ENCODE measurements around the gene RFTN1. TPM values are rescaled to one million over a fixed set of nuclear protein-coding genes. Genes with fewer than 3 reads are reported as not detected.

Gene RFTN1
- total and polyA plus RNA-seq, 11 donors: 17.1 to 40.8 (median 26.4) TPM

- H3K27ac ChIP-seq: peak overlapping the region in 10 of 12 donors; percentile 1 to 72 (median 55)
- H3K9me3 ChIP-seq: no peaks in the 10 kb centered on the region
- ATAC-seq: no peak
- 75 to 87% (median 79%) methylated on average over 5 of the region's 5 CpGs for WGBS, 4 donors
- H3K4me1 ChIP-seq: peaks cover 16 to 70% (median 33%) of the 10 kb centered on the region in 12 donors
- intact Hi-C loops (cut with DNase I): no loop called here
- H3K36me3 ChIP-seq: peaks cover 0 to 68% (median 48%) of the 10 kb centered on the region in 9 donors
- no peaks in the 10 kb centered on the region for H3K27me3 ChIP-seq
- H3K4me3 ChIP-seq: no peak overlapping the region
- TF ChIP-seq POLR2A (IDR thresholded peaks at IDR 0.05): no peak
- TF ChIP-seq, protein P1, sequence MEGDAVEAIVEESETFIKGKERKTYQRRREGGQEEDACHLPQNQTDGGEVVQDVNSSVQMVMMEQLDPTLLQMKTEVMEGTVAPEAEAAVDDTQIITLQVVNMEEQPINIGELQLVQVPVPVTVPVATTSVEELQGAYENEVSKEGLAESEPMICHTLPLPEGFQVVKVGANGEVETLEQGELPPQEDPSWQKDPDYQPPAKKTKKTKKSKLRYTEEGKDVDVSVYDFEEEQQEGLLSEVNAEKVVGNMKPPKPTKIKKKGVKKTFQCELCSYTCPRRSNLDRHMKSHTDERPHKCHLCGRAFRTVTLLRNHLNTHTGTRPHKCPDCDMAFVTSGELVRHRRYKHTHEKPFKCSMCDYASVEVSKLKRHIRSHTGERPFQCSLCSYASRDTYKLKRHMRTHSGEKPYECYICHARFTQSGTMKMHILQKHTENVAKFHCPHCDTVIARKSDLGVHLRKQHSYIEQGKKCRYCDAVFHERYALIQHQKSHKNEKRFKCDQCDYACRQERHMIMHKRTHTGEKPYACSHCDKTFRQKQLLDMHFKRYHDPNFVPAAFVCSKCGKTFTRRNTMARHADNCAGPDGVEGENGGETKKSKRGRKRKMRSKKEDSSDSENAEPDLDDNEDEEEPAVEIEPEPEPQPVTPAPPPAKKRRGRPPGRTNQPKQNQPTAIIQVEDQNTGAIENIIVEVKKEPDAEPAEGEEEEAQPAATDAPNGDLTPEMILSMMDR (IDR thresholded peaks at IDR 0.05): no peak
- DNase-seq: no peak
These were observed 146.9 kb downstream of the RFTN1 start for GRCh38 chr3:16366581-16366980.

- H3K27ac ChIP-seq: peak overlapping the region in 7 of 12 donors; percentile 45 to 72 (median 59)
- 60 to 70% (median 64%) methylated on average over 6 of the region's 6 CpGs for WGBS, 4 donors
- peaks cover 0 to 77% (median 52%) of the 10 kb centered on the region in 9 donors for H3K36me3 ChIP-seq
- H3K4me1 ChIP-seq: peaks cover 9 to 68% (median 26%) of the 10 kb centered on the region in 12 donors
- intact Hi-C loops (cut with DNase I): no loop called here
- H3K27me3 ChIP-seq: no peaks in the 10 kb centered on the region
- no peak overlapping the region for H3K4me3 ChIP-seq
- ATAC-seq (peak in 1 of 4 donors; percentile 28), DNase-seq (no peak)
- TF ChIP-seq, protein P1 (IDR thresholded peaks at IDR 0.05): no peak
- TF ChIP-seq POLR2A (IDR thresholded peaks at IDR 0.05): no peak
- H3K9me3 ChIP-seq: no peaks in the 10 kb centered on the region
These were observed 147.9 kb downstream of the RFTN1 start for GRCh38 chr3:16365491-16366128.

DNA sequence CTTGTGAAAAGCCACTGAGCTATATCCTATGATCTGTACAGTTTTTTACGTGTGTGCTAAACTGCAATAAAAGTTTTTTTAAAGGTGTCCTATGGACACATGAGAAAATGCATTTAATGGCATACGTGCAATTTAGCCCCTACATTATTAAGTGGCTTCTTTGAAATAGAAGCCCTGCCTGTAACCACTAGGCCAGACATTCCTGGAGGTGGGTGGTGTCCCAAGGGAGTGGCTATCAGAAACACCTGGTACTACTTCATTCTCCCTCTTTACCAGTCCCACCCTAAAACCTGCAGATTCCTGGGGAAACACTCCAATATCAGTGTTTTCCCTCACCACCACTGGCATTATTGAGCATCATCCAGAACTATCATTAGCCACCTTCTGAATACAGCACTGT, 148.5 kb downstream of the RFTN1 start:
- ATAC-seq: no peak
- DNase-seq: no peak
- no peak for TF ChIP-seq POLR2A (IDR thresholded peaks at IDR 0.05)
- TF ChIP-seq, protein P1 (IDR thresholded peaks at IDR 0.05): no peak
- no peak overlapping the region for H3K27ac ChIP-seq
- intact Hi-C loops (cut with DNase I): no loop called here
- H3K4me1 ChIP-seq: peaks cover 3 to 68% (median 22%) of the 10 kb centered on the region in 12 donors
- no peaks in the 10 kb centered on the region for H3K27me3 ChIP-seq
- 79 to 98% (median 91%) methylated on average over 2 of the region's 2 CpGs for WGBS, 4 donors
- H3K4me3 ChIP-seq: no peak overlapping the region
- peaks cover 0 to 74% (median 49%) of the 10 kb centered on the region in 9 donors for H3K36me3 ChIP-seq
- H3K9me3 ChIP-seq: peaks cover 0 to under 1% (median 0%) of the 10 kb centered on the region in 12 donors

- TF ChIP-seq, protein P1 (IDR thresholded peaks at IDR 0.05): no peak
- no peak for TF ChIP-seq POLR2A (IDR thresholded peaks at IDR 0.05)
- no peak for ATAC-seq
- Histone ChIP-seq H3K36me3 (peaks cover 0 to 68% (median 42%) of the 10 kb centered on the region in 9 donors), H3K4me1 (peaks cover 0 to 68% (median 20%) of the 10 kb centered on the region in 12 donors), H3K27ac (no peak overlapping the region), H3K27me3 (no peaks in the 10 kb centered on the region), H3K4me3 (no peak overlapping the region), H3K9me3 (peaks cover 0 to 7% (median 0%) of the 10 kb centered on the region in 12 donors)
- DNase-seq: no peak
- WGBS, 4 donors: 83 to 99% (median 95%) methylated on average over 4 of the region's 4 CpGs
- intact Hi-C loops (cut with DNase I): no loop called here
These were observed 149.2 kb downstream of the RFTN1 start for GRCh38 chr3:16364323-16364722.

All from heart left ventricle (tissue), 16 donors.